H9 (cell line): ENCODE results near the gene BTRC. TPM values are rescaled to one million over a fixed set of nuclear protein-coding genes. Genes with fewer than 3 reads are reported as not detected.

ENCODE experiments used
- DNase-seq: peaks from one replicate; pipeline ENCODE4 v3.0.0-alpha.2; 2017
- H2AFZ ChIP-seq: one replicate; pipeline ENCODE4 v1.6.1; 2013; ENCODE audit warnings: mild to moderate bottlenecking, low read length, control low read depth, moderate library complexity
- H2AK5ac ChIP-seq: 2 replicates; pipeline ENCODE4 v1.6.1; 2013; ENCODE audit warnings: low read length, control low read depth, mixed read lengths; ENCODE audit not compliant: insufficient read length
- H2BK120ac ChIP-seq: one replicate; pipeline ENCODE4 v1.6.1; 2013; ENCODE audit warnings: low read depth, mild to moderate bottlenecking, low read length, control low read depth, inconsistent platforms; ENCODE audit not compliant: poor library complexity, severe bottlenecking
- H2BK12ac ChIP-seq: 2 replicates; pipeline ENCODE4 v1.6.1; 2013; ENCODE audit warnings: low read length, control low read depth, mixed read lengths, low read depth; ENCODE audit not compliant: insufficient read length
- H2BK15ac ChIP-seq: 2 replicates; pipeline ENCODE4 v1.6.1; 2013; ENCODE audit warnings: low read depth, low read length, control low read depth
- H2BK20ac ChIP-seq: one replicate; pipeline ENCODE4 v1.6.1; 2013; ENCODE audit warnings: low read depth, mild to moderate bottlenecking, low read length, control low read depth, inconsistent platforms; ENCODE audit not compliant: poor library complexity, severe bottlenecking
- H2BK5ac ChIP-seq: 2 replicates; pipeline ENCODE4 v1.6.1; 2013; ENCODE audit warnings: low read length, control low read depth, mixed read lengths; ENCODE audit not compliant: insufficient read length
- H3K14ac ChIP-seq: 2 replicates; pipeline ENCODE4 v1.6.1; 2013; ENCODE audit warnings: low read length, control low read depth; ENCODE audit not compliant: insufficient read depth
- H3K18ac ChIP-seq: 2 replicates; pipeline ENCODE4 v1.6.1; 2013; ENCODE audit warnings: low read depth, mild to moderate bottlenecking, mixed read lengths, low read length, control low read depth; ENCODE audit not compliant: insufficient read length
- H3K23ac ChIP-seq: 2 replicates; pipeline ENCODE4 v1.6.1; 2013; ENCODE audit warnings: low read length, control low read depth, mixed read lengths, low read depth; ENCODE audit not compliant: insufficient read length
- H3K23me2 ChIP-seq: 2 replicates; pipeline ENCODE4 v1.6.1; 2013; ENCODE audit warnings: low read depth, mild to moderate bottlenecking, mixed read lengths, low read length, control low read depth; ENCODE audit not compliant: insufficient read length, poor library complexity, severe bottlenecking
- H3K27ac ChIP-seq: 2 replicates; pipeline ENCODE4 v1.5.1; 2013; ENCODE audit warnings: low read length, control low read depth, mixed read lengths, low read depth; ENCODE audit not compliant: insufficient read length
- H3K27me3 ChIP-seq: 2 replicates; pipeline ENCODE4 v1.6.1; 2013; ENCODE audit warnings: low read length, control low read depth, inconsistent platforms; ENCODE audit not compliant: insufficient read depth
- H3K4ac ChIP-seq: 2 replicates; pipeline ENCODE4 v1.6.1; 2013; ENCODE audit warnings: low read depth, mild to moderate bottlenecking, control low read depth, inconsistent platforms, low read length, moderate library complexity
- H3K4me1 ChIP-seq: 2 replicates; pipeline ENCODE4 v1.6.1; 2013; ENCODE audit warnings: low read length, control low read depth, inconsistent platforms; ENCODE audit not compliant: insufficient read depth
- H3K4me2 ChIP-seq: 2 replicates; pipeline ENCODE4 v1.6.1; 2013; ENCODE audit warnings: low read length, control low read depth, mixed read lengths; ENCODE audit not compliant: insufficient read length, insufficient read depth
- H3K56ac ChIP-seq: 2 replicates; pipeline ENCODE4 v1.6.1; 2013; ENCODE audit warnings: low read depth, mild to moderate bottlenecking, mixed read lengths, low read length, control low read depth; ENCODE audit not compliant: insufficient read length
- H3K79me1 ChIP-seq: 2 replicates; pipeline ENCODE4 v1.6.1; 2013; ENCODE audit warnings: low read depth, mild to moderate bottlenecking, moderate library complexity, low read length, control low read depth, inconsistent platforms; ENCODE audit not compliant: insufficient read depth, poor library complexity, severe bottlenecking
- H3K79me2 ChIP-seq: 2 replicates; pipeline ENCODE4 v1.6.1; 2013; ENCODE audit warnings: low read length, control low read depth, inconsistent platforms; ENCODE audit not compliant: insufficient read depth
- H3K9ac ChIP-seq: 2 replicates; pipeline ENCODE4 v1.6.1; 2013; ENCODE audit warnings: low read length, control low read depth, mixed read lengths; ENCODE audit not compliant: insufficient read length; ENCODE audit errors: extremely low read depth
- H3K9me3 ChIP-seq: one replicate; pipeline ENCODE4 v1.6.1; 2013; ENCODE audit warnings: low read depth, low read length, inconsistent platforms; ENCODE audit not compliant: control insufficient read depth
- H3T11ph ChIP-seq: one replicate; pipeline ENCODE4 v1.6.1; 2013; ENCODE audit warnings: mild to moderate bottlenecking, low read length, control low read depth, inconsistent platforms
- H4K20me1 ChIP-seq: one replicate; pipeline ENCODE4 v1.6.1; 2013; ENCODE audit not compliant: control insufficient read depth, insufficient read length, insufficient read depth
- H4K5ac ChIP-seq: 2 replicates; pipeline ENCODE4 v1.6.1; 2013; ENCODE audit warnings: low read depth, mild to moderate bottlenecking, mixed read lengths, low read length, control low read depth; ENCODE audit not compliant: insufficient read length
- H4K8ac ChIP-seq: replicated peaks from 2 replicates; pipeline ENCODE4 v1.6.1; 2013; ENCODE audit warnings: low read length, control low read depth, mixed read lengths, low read depth; ENCODE audit not compliant: insufficient read length
- H4K91ac ChIP-seq: 2 replicates; pipeline ENCODE4 v1.6.1; 2013; ENCODE audit warnings: low read depth, mild to moderate bottlenecking, moderate library complexity, mixed read lengths, low read length, control low read depth; ENCODE audit not compliant: insufficient read length
- H3K27ac Mint-ChIP-seq, 3 experiments: 2 replicates in 2 of 3; 3 replicates in 1 of 3; pipeline ENCODE4 v1.8.0; 2020 to 2021; ENCODE audit warnings: mixed read lengths in 3 of 3, mild to moderate bottlenecking in 1 of 3, moderate library complexity in 1 of 3
- H3K27me3 Mint-ChIP-seq: 2 replicates; pipeline ENCODE4 v1.8.0; 2021; ENCODE audit warnings: low read depth, mild to moderate bottlenecking, moderate library complexity, mixed read lengths
- H3K36me3 Mint-ChIP-seq, 3 experiments: 2 replicates in 2 of 3; 3 replicates in 1 of 3; pipeline ENCODE4 v1.8.0; 2020 to 2021; ENCODE audit warnings: low read depth in 3 of 3, mixed read lengths in 3 of 3; ENCODE audit not compliant: insufficient read depth in 1 of 3
- H3K4me1 Mint-ChIP-seq, 2 experiments: 2 replicates each; pipeline ENCODE4 v1.8.0; 2020; ENCODE audit warnings: mixed read lengths in 2 of 2
- H3K4me3 Mint-ChIP-seq, 2 experiments: 2 replicates in 1 of 2; 3 replicates in 1 of 2; pipeline ENCODE4 v1.8.0; 2020 to 2021; ENCODE audit warnings: mild to moderate bottlenecking in 2 of 2, mixed read lengths in 2 of 2, moderate library complexity in 1 of 2
- H3K9me3 Mint-ChIP-seq, 2 experiments: 2 replicates in 1 of 2; 3 replicates in 1 of 2; pipeline ENCODE4 v1.8.0; 2020; ENCODE audit warnings: mild to moderate bottlenecking in 2 of 2, mixed read lengths in 2 of 2, moderate library complexity in 1 of 2
- CTCF ChIP-seq: fragments of 200-600 bp; sonication (generic); conservative IDR thresholded peaks from 3 replicates; pipeline ENCODE4 v1.8.0; 2021; ENCODE audit warnings: antibody characterized with exemption, mild to moderate bottlenecking
- WGBS: extraction: QIAGEN DNeasy Blood & Tissue Kit; methylation state at CpG from one replicate; pipeline ENCODE4 v1.1.7; 2013; ENCODE audit warnings: missing lambda C conversion rate, low lambda C conversion rate, mixed read lengths; ENCODE audit not compliant: insufficient read length; ENCODE audit errors: extremely low coverage; 5-methylcytosine and 5-hydroxymethylcytosine counted together
- total RNA-seq: library from RNA; stranded (reverse); gene quantifications from 2 replicates; pipeline ENCODE4 v1.2.1, GENCODE V29; 2021

BTRC gene
- total RNA-seq, 1 experiment from 2014 or later: 24.2 TPM

GRCh38 chr10:101453318-101453717 lies 99.4 kb downstream of the BTRC start:
- H3K23me2 ChIP-seq: no peaks in the 10 kb centered on the region
- no peak overlapping the region for H3K18ac ChIP-seq
- no peaks in the 10 kb centered on the region for H3K9me3 ChIP-seq
- H3K27me3 Mint-ChIP-seq: no peaks in the 10 kb centered on the region
- H3K79me2 ChIP-seq: no peaks in the 10 kb centered on the region
- H2BK20ac ChIP-seq: no peak overlapping the region
- H4K5ac ChIP-seq: no peak overlapping the region
- H2BK12ac ChIP-seq: no peak overlapping the region
- H3K14ac ChIP-seq: no peak overlapping the region
- H2BK15ac ChIP-seq: no peak overlapping the region
- H4K91ac ChIP-seq: no peak overlapping the region
- no peaks in the 10 kb centered on the region for H3K36me3 Mint-ChIP-seq
- H3K4me1 ChIP-seq: no peaks in the 10 kb centered on the region
- no peak overlapping the region for H2BK120ac ChIP-seq
- H3K23ac ChIP-seq: no peak overlapping the region
- no peak for DNase-seq
- no peak overlapping the region for H3K4me2 ChIP-seq
- H3K56ac ChIP-seq: no peak overlapping the region
- H3K27me3 ChIP-seq: no peaks in the 10 kb centered on the region
- H2AFZ ChIP-seq: no peak overlapping the region
- H3K9me3 Mint-ChIP-seq: no peaks in the 10 kb centered on the region
- no peak overlapping the region for H3T11ph ChIP-seq
- H2BK5ac ChIP-seq: no peak overlapping the region
- no peaks in the 10 kb centered on the region for H4K20me1 ChIP-seq
- no peak overlapping the region for H3K4me3 Mint-ChIP-seq
- H3K9ac ChIP-seq: no peak overlapping the region
- no peak overlapping the region for H3K27ac Mint-ChIP-seq
- no peak for TF ChIP-seq CTCF
- no peak overlapping the region for H3K27ac ChIP-seq
- H4K8ac ChIP-seq: no peak overlapping the region
- no peak overlapping the region for H3K4ac ChIP-seq
- no peaks in the 10 kb centered on the region for H3K79me1 ChIP-seq
- no CpG with 5 or more reads among the region's 1 CpG for WGBS
- no peak overlapping the region for H2AK5ac ChIP-seq
- no peaks in the 10 kb centered on the region for H3K4me1 Mint-ChIP-seq
